H9 (cell line): Measurements from ENCODE around the gene ARHGAP9. TPM values are rescaled to one million over a fixed set of nuclear protein-coding genes. Genes with fewer than 3 reads are reported as not detected.

Experiments
- DNase-seq: peaks from one replicate; pipeline ENCODE4 v3.0.0-alpha.2; 2017
- H2AFZ ChIP-seq: one replicate; pipeline ENCODE4 v1.6.1; 2013; ENCODE audit warnings: mild to moderate bottlenecking, low read length, control low read depth, moderate library complexity
- H2AK5ac ChIP-seq: 2 replicates; pipeline ENCODE4 v1.6.1; 2013; ENCODE audit warnings: low read length, control low read depth, mixed read lengths; ENCODE audit not compliant: insufficient read length
- H2BK120ac ChIP-seq: one replicate; pipeline ENCODE4 v1.6.1; 2013; ENCODE audit warnings: low read depth, mild to moderate bottlenecking, low read length, control low read depth, inconsistent platforms; ENCODE audit not compliant: poor library complexity, severe bottlenecking
- H2BK12ac ChIP-seq: 2 replicates; pipeline ENCODE4 v1.6.1; 2013; ENCODE audit warnings: low read length, control low read depth, mixed read lengths, low read depth; ENCODE audit not compliant: insufficient read length
- H2BK15ac ChIP-seq: 2 replicates; pipeline ENCODE4 v1.6.1; 2013; ENCODE audit warnings: low read depth, low read length, control low read depth
- H2BK20ac ChIP-seq: one replicate; pipeline ENCODE4 v1.6.1; 2013; ENCODE audit warnings: low read depth, mild to moderate bottlenecking, low read length, control low read depth, inconsistent platforms; ENCODE audit not compliant: poor library complexity, severe bottlenecking
- H2BK5ac ChIP-seq: 2 replicates; pipeline ENCODE4 v1.6.1; 2013; ENCODE audit warnings: low read length, control low read depth, mixed read lengths; ENCODE audit not compliant: insufficient read length
- H3K14ac ChIP-seq: 2 replicates; pipeline ENCODE4 v1.6.1; 2013; ENCODE audit warnings: low read length, control low read depth; ENCODE audit not compliant: insufficient read depth
- H3K18ac ChIP-seq: 2 replicates; pipeline ENCODE4 v1.6.1; 2013; ENCODE audit warnings: low read depth, mild to moderate bottlenecking, mixed read lengths, low read length, control low read depth; ENCODE audit not compliant: insufficient read length
- H3K23ac ChIP-seq: 2 replicates; pipeline ENCODE4 v1.6.1; 2013; ENCODE audit warnings: low read length, control low read depth, mixed read lengths, low read depth; ENCODE audit not compliant: insufficient read length
- H3K23me2 ChIP-seq: 2 replicates; pipeline ENCODE4 v1.6.1; 2013; ENCODE audit warnings: low read depth, mild to moderate bottlenecking, mixed read lengths, low read length, control low read depth; ENCODE audit not compliant: insufficient read length, poor library complexity, severe bottlenecking
- H3K27ac ChIP-seq: 2 replicates; pipeline ENCODE4 v1.5.1; 2013; ENCODE audit warnings: low read length, control low read depth, mixed read lengths, low read depth; ENCODE audit not compliant: insufficient read length
- H3K27me3 ChIP-seq: 2 replicates; pipeline ENCODE4 v1.6.1; 2013; ENCODE audit warnings: low read length, control low read depth, inconsistent platforms; ENCODE audit not compliant: insufficient read depth
- H3K4ac ChIP-seq: 2 replicates; pipeline ENCODE4 v1.6.1; 2013; ENCODE audit warnings: low read depth, mild to moderate bottlenecking, control low read depth, inconsistent platforms, low read length, moderate library complexity
- H3K4me1 ChIP-seq: 2 replicates; pipeline ENCODE4 v1.6.1; 2013; ENCODE audit warnings: low read length, control low read depth, inconsistent platforms; ENCODE audit not compliant: insufficient read depth
- H3K4me2 ChIP-seq: 2 replicates; pipeline ENCODE4 v1.6.1; 2013; ENCODE audit warnings: low read length, control low read depth, mixed read lengths; ENCODE audit not compliant: insufficient read length, insufficient read depth
- H3K56ac ChIP-seq: 2 replicates; pipeline ENCODE4 v1.6.1; 2013; ENCODE audit warnings: low read depth, mild to moderate bottlenecking, mixed read lengths, low read length, control low read depth; ENCODE audit not compliant: insufficient read length
- H3K79me1 ChIP-seq: 2 replicates; pipeline ENCODE4 v1.6.1; 2013; ENCODE audit warnings: low read depth, mild to moderate bottlenecking, moderate library complexity, low read length, control low read depth, inconsistent platforms; ENCODE audit not compliant: insufficient read depth, poor library complexity, severe bottlenecking
- H3K79me2 ChIP-seq: 2 replicates; pipeline ENCODE4 v1.6.1; 2013; ENCODE audit warnings: low read length, control low read depth, inconsistent platforms; ENCODE audit not compliant: insufficient read depth
- H3K9ac ChIP-seq: 2 replicates; pipeline ENCODE4 v1.6.1; 2013; ENCODE audit warnings: low read length, control low read depth, mixed read lengths; ENCODE audit not compliant: insufficient read length; ENCODE audit errors: extremely low read depth
- H3K9me3 ChIP-seq: one replicate; pipeline ENCODE4 v1.6.1; 2013; ENCODE audit warnings: low read depth, low read length, inconsistent platforms; ENCODE audit not compliant: control insufficient read depth
- H3T11ph ChIP-seq: one replicate; pipeline ENCODE4 v1.6.1; 2013; ENCODE audit warnings: mild to moderate bottlenecking, low read length, control low read depth, inconsistent platforms
- H4K20me1 ChIP-seq: one replicate; pipeline ENCODE4 v1.6.1; 2013; ENCODE audit not compliant: control insufficient read depth, insufficient read length, insufficient read depth
- H4K5ac ChIP-seq: 2 replicates; pipeline ENCODE4 v1.6.1; 2013; ENCODE audit warnings: low read depth, mild to moderate bottlenecking, mixed read lengths, low read length, control low read depth; ENCODE audit not compliant: insufficient read length
- H4K8ac ChIP-seq: replicated peaks from 2 replicates; pipeline ENCODE4 v1.6.1; 2013; ENCODE audit warnings: low read length, control low read depth, mixed read lengths, low read depth; ENCODE audit not compliant: insufficient read length
- H4K91ac ChIP-seq: 2 replicates; pipeline ENCODE4 v1.6.1; 2013; ENCODE audit warnings: low read depth, mild to moderate bottlenecking, moderate library complexity, mixed read lengths, low read length, control low read depth; ENCODE audit not compliant: insufficient read length
- H3K27ac Mint-ChIP-seq, 3 experiments: 2 replicates in 2 of 3; 3 replicates in 1 of 3; pipeline ENCODE4 v1.8.0; 2020 to 2021; ENCODE audit warnings: mixed read lengths in 3 of 3, mild to moderate bottlenecking in 1 of 3, moderate library complexity in 1 of 3
- H3K27me3 Mint-ChIP-seq: 2 replicates; pipeline ENCODE4 v1.8.0; 2021; ENCODE audit warnings: low read depth, mild to moderate bottlenecking, moderate library complexity, mixed read lengths
- H3K36me3 Mint-ChIP-seq, 3 experiments: 2 replicates in 2 of 3; 3 replicates in 1 of 3; pipeline ENCODE4 v1.8.0; 2020 to 2021; ENCODE audit warnings: low read depth in 3 of 3, mixed read lengths in 3 of 3; ENCODE audit not compliant: insufficient read depth in 1 of 3
- H3K4me1 Mint-ChIP-seq, 2 experiments: 2 replicates each; pipeline ENCODE4 v1.8.0; 2020; ENCODE audit warnings: mixed read lengths in 2 of 2
- H3K4me3 Mint-ChIP-seq, 2 experiments: 2 replicates in 1 of 2; 3 replicates in 1 of 2; pipeline ENCODE4 v1.8.0; 2020 to 2021; ENCODE audit warnings: mild to moderate bottlenecking in 2 of 2, mixed read lengths in 2 of 2, moderate library complexity in 1 of 2
- H3K9me3 Mint-ChIP-seq, 2 experiments: 2 replicates in 1 of 2; 3 replicates in 1 of 2; pipeline ENCODE4 v1.8.0; 2020; ENCODE audit warnings: mild to moderate bottlenecking in 2 of 2, mixed read lengths in 2 of 2, moderate library complexity in 1 of 2
- CTCF ChIP-seq: fragments of 200-600 bp; sonication (generic); conservative IDR thresholded peaks from 3 replicates; pipeline ENCODE4 v1.8.0; 2021; ENCODE audit warnings: antibody characterized with exemption, mild to moderate bottlenecking
- WGBS: extraction: QIAGEN DNeasy Blood & Tissue Kit; methylation state at CpG from one replicate; pipeline ENCODE4 v1.1.7; 2013; ENCODE audit warnings: missing lambda C conversion rate, low lambda C conversion rate, mixed read lengths; ENCODE audit not compliant: insufficient read length; ENCODE audit errors: extremely low coverage; 5-methylcytosine and 5-hydroxymethylcytosine counted together
- total RNA-seq: library from RNA; stranded (reverse); gene quantifications from 2 replicates; pipeline ENCODE4 v1.2.1, GENCODE V29; 2021

The ARHGAP9 gene
- total RNA-seq, 1 experiment from 2014 or later: 3.7 TPM

GRCh38 chr12:57433370-57433769, 46.3 kb downstream of the ARHGAP9 start:
- Histone ChIP-seq H3K9ac (no peak overlapping the region), H4K20me1 (no peaks in the 10 kb centered on the region), H2BK15ac (no peak overlapping the region), H3K4me1 (no peaks in the 10 kb centered on the region), H3K27me3 (no peaks in the 10 kb centered on the region), H2BK20ac (no peak overlapping the region), H3K4me2 (no peak overlapping the region), H4K5ac (no peak overlapping the region), H3K23me2 (peaks cover 8% of the 10 kb centered on the region), H3K18ac (no peak overlapping the region), H3K79me2 (no peaks in the 10 kb centered on the region), H2AK5ac (no peak overlapping the region), H3K4ac (no peak overlapping the region), H3K23ac (no peak overlapping the region), H2BK120ac (no peak overlapping the region), H2AFZ (no peak overlapping the region), H3K27ac (no peak overlapping the region), H2BK12ac (no peak overlapping the region), H3T11ph (no peak overlapping the region), H2BK5ac (no peak overlapping the region), H4K91ac (no peak overlapping the region), H3K9me3 (no peaks in the 10 kb centered on the region), H3K56ac (no peak overlapping the region), H4K8ac (no peak overlapping the region), H3K79me1 (no peaks in the 10 kb centered on the region), H3K14ac (no peak overlapping the region)
- TF ChIP-seq CTCF: no peak
- peaks cover 20 to 32% of the 10 kb centered on the region in 2 experiments for H3K4me1 Mint-ChIP-seq
- H3K27ac Mint-ChIP-seq: no peak overlapping the region
- no CpG with 5 or more reads among the region's 3 CpGs for WGBS
- no peaks in the 10 kb centered on the region; the same call in 1 of the 2 replicates for H3K27me3 Mint-ChIP-seq
- H3K36me3 Mint-ChIP-seq: no peaks in the 10 kb centered on the region; a peak in 1 of 7 replicates
- DNase-seq: no peak
- no peaks in the 10 kb centered on the region; a peak in 1 of 5 replicates for H3K9me3 Mint-ChIP-seq
- H3K4me3 Mint-ChIP-seq: no peak overlapping the region
